SH-SY5Y (cell line): ENCODE data around the gene NAT8L.

ENCODE experiments used
- GATA2 ChIP-seq: IDR thresholded peaks from 2 replicates; pipeline ENCODE4 v1.6.1; 2011; ENCODE audit warnings: mild to moderate bottlenecking, low read depth, low read length
- GATA3 ChIP-seq: IDR thresholded peaks from 2 replicates; pipeline ENCODE4 v1.6.1; 2011; ENCODE audit warnings: low read depth, mild to moderate bottlenecking, low read length, moderate library complexity

DNA sequence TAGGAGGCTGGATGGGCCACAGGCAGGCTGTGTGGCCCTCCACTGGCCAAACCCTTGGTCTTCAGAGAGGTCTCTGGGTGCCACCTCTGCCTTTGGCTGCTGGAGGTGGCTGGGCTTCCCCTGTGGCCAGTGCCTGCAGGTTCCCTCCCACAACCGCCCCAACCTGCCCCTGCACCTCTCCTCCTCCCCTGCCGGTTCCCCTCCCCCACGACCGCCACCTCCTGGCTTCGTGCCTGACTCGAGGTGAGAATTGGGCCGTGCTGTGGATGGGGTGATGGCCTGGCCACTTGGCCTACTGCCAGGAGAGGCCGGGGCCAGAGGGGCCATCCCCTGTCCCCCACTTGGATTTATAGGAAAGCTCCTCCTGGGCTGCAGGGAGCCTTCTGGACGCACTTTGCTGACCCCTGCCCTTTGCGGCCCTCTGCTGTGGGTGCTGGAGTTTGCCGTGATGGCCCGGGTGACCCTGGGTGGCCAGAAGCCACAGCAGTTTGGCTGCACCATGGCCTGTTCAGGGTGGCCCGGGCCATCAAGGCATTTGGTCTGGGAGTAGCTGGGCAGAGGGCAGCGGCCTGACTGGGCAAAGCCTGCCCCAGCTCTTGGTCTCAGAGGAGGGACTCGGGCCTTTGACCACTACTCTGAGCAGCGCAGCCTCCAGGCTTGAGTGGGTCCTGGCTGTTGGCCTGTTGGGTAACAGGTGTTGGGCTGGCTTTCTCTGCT, 3.8 kb downstream of the NAT8L start:
- TF ChIP-seq GATA2 (no peak), GATA3 (no peak)
